Breast epithelium (tissue), 4 donors: ENCODE data around the gene ODAD2. TPM values are rescaled to one million over a fixed set of nuclear protein-coding genes. Genes with fewer than 3 reads are reported as not detected.
"Not testable (repeated sequence)": the region's sequence is repeated elsewhere in the genome, so short reads cannot be mapped to it uniquely, and the experiment has no call there.

ENCODE experiments used
- DNase-seq, 2 donors: peaks; one replicate each; pipeline ENCODE4 v3.0.0-alpha.2; 2019; ENCODE audit warnings: low spot score in 2 of 2
- H3K27ac ChIP-seq, 2 donors: fragments of 200-600 bp; sonication (generic) in 1 of 2; one replicate each; pipeline ENCODE4 v1.5.1; 2016 to 2019; ENCODE audit warnings: mild to moderate bottlenecking in 1 of 2
- H3K27me3 ChIP-seq, 2 donors: fragments of 200-600 bp; sonication (generic) in 1 of 2; one replicate each; pipeline versions ENCODE4 v1.5.1 to v1.6.0; 2017 to 2019; ENCODE audit warnings: control low read depth in 1 of 2, mild to moderate bottlenecking in 1 of 2
- H3K36me3 ChIP-seq: fragments of 200-600 bp; one replicate; pipeline ENCODE4 v1.5.1; 2019
- H3K4me1 ChIP-seq, 2 donors: fragments of 200-600 bp; sonication (generic); one replicate each; pipeline ENCODE4 v1.5.1; 2016 to 2019; ENCODE audit warnings: control low read depth in 1 of 2
- H3K4me3 ChIP-seq, 3 donors: fragments of 200-600 bp; sonication (generic); 1 replicate in 2 of 3; 2 replicates in 1 of 3; pipeline ENCODE4 v1.5.1; 2016 to 2019; ENCODE audit warnings: mild to moderate bottlenecking in 3 of 3, moderate library complexity in 2 of 3
- H3K9me3 ChIP-seq, 2 donors: fragments of 200-600 bp; sonication (generic) in 1 of 2; one replicate each; pipeline ENCODE4 v1.5.1; 2016 to 2019; ENCODE audit warnings: control low read depth in 1 of 2
- POLR2A ChIP-seq: fragments of 450-650 bp; IDR thresholded peaks from one replicate; pipeline ENCODE4 v1.6.1; 2016; ENCODE audit warnings: antibody characterized with exemption, mild to moderate bottlenecking, moderate library complexity
- POLR2AphosphoS5 ChIP-seq, 3 donors: sonication (generic); formaldehyde crosslinking; IDR thresholded peaks; one replicate each; pipeline ENCODE4 v1.6.1; 2017; ENCODE audit warnings: antibody characterized with exemption in 3 of 3
- intact Hi-C: fragments of 100-400 bp; cut with DNase I; formaldehyde crosslinking; loops from one replicate; pipeline ENCODE4 v1.15.1; 2023; ENCODE audit warnings: low total_unique reads
- total RNA-seq, 3 donors: library from RNA; depleted of rRNA; stranded (reverse); fragments of >200 nt; gene quantifications; one replicate each; pipeline ENCODE4 v1.1.0, GENCODE V29; 2016
- TF ChIP-seq, protein P1 (sequence below), 3 donors: fragments of 450-650 bp; IDR thresholded peaks; one replicate each; pipeline ENCODE4 v1.5.1; 2016 to 2017; ENCODE audit warnings: antibody characterized with exemption in 3 of 3, mild to moderate bottlenecking in 3 of 3, moderate library complexity in 3 of 3

Gene ODAD2
- total RNA-seq, 3 donors from 2014 or later: 0.29 to 0.33 TPM; not detected in 1

DNA sequence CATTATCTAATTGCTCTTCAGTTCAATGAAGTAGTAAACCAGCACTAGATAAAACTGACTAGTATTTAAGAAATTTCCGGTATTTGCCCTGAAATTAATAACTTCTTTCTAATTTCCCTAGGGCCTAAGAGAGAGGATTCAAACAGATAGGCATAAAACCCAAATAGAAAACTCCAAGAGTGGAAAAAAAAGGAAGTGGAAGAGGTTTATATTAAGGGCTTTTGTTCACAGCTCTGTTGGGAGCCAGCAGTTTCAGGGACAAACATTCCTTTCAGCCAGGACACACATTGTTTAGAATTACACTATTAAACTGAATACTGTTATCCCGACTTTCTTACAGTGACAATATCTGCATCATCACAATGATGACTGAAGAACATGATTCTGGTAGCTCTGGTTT, 3.6 kb downstream of the ODAD2 start:
- DNase-seq: no peak
- Histone ChIP-seq H3K9me3 (no peaks in the 10 kb centered on the region), H3K27ac (no peak overlapping the region), H3K4me1 (no peaks in the 10 kb centered on the region), H3K36me3 (no peaks in the 10 kb centered on the region), H3K27me3 (peaks cover 0 to 12% of the 10 kb centered on the region in 2 donors), H3K4me3 (no peak overlapping the region)
- intact Hi-C loops: no loop called here
- no peak for TF ChIP-seq POLR2AphosphoS5 (IDR thresholded peaks at IDR 0.05)
- TF ChIP-seq POLR2A: no peak
- TF ChIP-seq, protein P1, sequence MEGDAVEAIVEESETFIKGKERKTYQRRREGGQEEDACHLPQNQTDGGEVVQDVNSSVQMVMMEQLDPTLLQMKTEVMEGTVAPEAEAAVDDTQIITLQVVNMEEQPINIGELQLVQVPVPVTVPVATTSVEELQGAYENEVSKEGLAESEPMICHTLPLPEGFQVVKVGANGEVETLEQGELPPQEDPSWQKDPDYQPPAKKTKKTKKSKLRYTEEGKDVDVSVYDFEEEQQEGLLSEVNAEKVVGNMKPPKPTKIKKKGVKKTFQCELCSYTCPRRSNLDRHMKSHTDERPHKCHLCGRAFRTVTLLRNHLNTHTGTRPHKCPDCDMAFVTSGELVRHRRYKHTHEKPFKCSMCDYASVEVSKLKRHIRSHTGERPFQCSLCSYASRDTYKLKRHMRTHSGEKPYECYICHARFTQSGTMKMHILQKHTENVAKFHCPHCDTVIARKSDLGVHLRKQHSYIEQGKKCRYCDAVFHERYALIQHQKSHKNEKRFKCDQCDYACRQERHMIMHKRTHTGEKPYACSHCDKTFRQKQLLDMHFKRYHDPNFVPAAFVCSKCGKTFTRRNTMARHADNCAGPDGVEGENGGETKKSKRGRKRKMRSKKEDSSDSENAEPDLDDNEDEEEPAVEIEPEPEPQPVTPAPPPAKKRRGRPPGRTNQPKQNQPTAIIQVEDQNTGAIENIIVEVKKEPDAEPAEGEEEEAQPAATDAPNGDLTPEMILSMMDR (IDR thresholded peaks at IDR 0.05): no peak

DNA sequence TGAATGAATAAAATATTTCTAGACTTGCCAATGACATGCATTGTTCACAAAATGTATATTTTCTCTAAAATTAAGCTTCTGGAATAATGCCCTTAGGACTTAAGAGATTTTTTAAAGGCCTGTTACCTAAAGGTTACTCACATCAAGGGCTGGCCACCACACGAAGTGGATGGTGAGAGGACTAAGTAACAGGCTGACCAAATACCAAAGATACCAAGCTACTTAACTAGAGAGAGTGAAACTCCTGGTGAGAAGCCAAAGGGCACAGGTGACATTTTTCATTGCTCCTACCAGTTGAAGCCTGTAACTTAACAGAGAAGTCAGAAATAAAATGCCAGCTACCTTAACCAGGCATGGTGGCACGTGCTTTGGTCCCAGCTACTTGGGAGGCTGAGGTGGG, 9.5 kb downstream of the ODAD2 start:
- intact Hi-C loops, H3K36me3 ChIP-seq, H3K27me3 ChIP-seq: not testable (repeated sequence)

DNA sequence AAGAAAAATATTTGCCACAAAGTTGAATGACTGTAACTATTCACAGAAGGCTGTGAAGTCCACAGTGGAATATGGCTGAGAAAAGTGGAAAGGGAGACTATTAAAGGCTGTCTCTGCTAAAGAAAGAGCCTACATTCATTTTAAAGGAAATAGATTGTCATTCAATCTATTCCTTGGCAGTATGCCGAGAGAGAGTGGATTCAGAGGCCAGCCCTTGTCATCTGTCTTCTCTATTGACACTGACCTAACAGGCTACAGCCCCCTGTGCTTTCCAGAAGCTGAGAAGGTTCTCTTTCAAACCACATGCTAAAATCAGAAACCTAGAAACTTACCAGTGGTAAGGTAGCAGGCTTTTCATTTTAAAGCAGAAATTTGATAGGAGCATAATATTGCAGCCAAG, 12.1 kb downstream of the ODAD2 start:
- no peak overlapping the region for H3K4me3 ChIP-seq
- intact Hi-C loops: no loop called here
- H3K4me1 ChIP-seq: no peaks in the 10 kb centered on the region
- no peaks in the 10 kb centered on the region for H3K36me3 ChIP-seq
- no peak for TF ChIP-seq POLR2A
- TF ChIP-seq, protein P1 (IDR thresholded peaks at IDR 0.05): no peak
- no peak for TF ChIP-seq POLR2AphosphoS5 (IDR thresholded peaks at IDR 0.05)
- H3K27ac ChIP-seq: no peak overlapping the region
- no peaks in the 10 kb centered on the region for H3K27me3 ChIP-seq
- H3K9me3 ChIP-seq: no peaks in the 10 kb centered on the region
- no peak for DNase-seq

More for the DNA sequence above, 9.5 kb downstream of the ODAD2 start:
- not testable (repeated sequence) for H3K27ac ChIP-seq, H3K9me3 ChIP-seq, H3K4me3 ChIP-seq, DNase-seq, H3K4me1 ChIP-seq

DNA sequence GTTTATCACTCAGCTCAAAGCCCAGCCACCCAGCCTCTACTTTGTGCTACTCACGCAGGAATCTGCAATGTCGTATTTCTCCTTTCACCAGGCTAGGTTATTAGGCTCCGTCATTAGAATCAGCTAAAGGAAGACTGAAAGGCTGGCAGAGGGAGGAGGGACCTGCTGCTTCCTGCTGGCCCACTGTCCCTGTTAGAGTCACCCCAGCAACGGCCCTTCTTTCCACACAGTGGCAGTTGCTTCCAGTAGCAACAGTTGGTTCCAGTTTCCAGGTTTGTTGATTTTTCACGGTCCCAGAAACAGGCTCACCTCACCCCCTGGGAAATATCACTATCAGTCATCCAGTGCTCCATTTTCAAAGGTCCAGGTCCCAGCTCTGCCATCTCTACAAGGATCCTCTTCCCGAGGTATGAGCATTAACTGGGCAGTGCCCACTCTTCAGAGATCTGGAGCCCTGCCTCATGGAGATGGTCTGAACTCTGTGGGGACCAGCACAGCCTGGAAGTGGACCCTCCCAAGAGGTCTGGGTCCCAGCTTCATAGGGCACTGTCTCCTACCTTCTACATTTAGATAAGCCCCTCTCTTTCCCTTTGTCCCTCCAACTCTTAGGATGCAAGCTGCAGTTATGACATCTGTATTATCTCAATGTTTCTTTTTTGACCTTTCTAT, 15.9 kb downstream of the ODAD2 start:
- intact Hi-C loops: no loop called here
- TF ChIP-seq POLR2AphosphoS5 (IDR thresholded peaks at IDR 0.05) (no peak), POLR2A (no peak)
- TF ChIP-seq, protein P1 (IDR thresholded peaks at IDR 0.05): no peak
- Histone ChIP-seq H3K4me3 (no peak overlapping the region), H3K36me3 (no peaks in the 10 kb centered on the region), H3K27ac (no peak overlapping the region), H3K4me1 (no peaks in the 10 kb centered on the region), H3K27me3 (no peaks in the 10 kb centered on the region), H3K9me3 (no peaks in the 10 kb centered on the region)
- DNase-seq: no peak

DNA sequence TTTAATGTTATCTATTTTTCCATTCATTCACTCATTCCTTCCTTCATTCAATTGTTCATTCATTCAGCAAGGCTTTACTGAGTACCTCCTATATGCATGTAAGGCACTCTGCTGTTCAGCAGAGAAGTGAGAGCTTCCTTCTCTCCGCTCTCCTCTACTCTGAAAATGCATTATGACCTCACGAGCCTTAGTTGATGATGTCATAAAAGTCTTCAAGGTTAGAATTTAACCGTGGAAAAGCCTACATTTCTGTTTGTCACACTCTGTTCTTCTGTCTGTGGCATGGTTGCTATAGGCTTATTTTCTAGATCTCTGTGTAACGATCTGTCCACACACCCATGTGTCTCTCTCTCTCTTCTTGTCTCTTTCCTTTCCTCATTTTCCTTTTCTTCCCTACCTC, 17.1 kb downstream of the ODAD2 start:
- no peak overlapping the region for H3K27ac ChIP-seq
- H3K9me3 ChIP-seq: no peaks in the 10 kb centered on the region
- no peak for DNase-seq
- H3K4me3 ChIP-seq: no peak overlapping the region
- intact Hi-C loops: no loop called here
- no peaks in the 10 kb centered on the region for H3K4me1 ChIP-seq
- no peaks in the 10 kb centered on the region for H3K36me3 ChIP-seq
- no peaks in the 10 kb centered on the region for H3K27me3 ChIP-seq
- TF ChIP-seq POLR2A (no peak), POLR2AphosphoS5 (IDR thresholded peaks at IDR 0.05) (no peak)
- TF ChIP-seq, protein P1 (IDR thresholded peaks at IDR 0.05): no peak

DNA sequence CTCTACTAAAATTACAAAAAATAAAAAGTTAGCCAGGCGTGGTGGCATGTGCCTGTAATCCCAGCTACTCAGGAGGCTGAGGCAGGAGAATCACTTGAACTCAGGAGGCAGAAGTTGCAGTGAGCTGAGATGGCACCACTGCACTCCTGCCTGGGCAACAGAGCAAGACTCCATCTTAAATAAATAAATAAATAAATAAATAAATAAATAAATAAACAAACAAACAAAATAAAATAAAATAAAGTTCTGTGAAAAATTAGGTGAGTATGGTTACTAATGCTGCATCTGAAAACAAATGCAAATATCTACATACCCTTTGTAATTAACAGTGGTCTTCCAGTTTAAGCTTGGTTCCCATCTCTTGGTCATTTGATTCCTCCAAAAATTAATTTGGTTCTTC, 28.1 kb downstream of the ODAD2 start:
- H3K36me3 ChIP-seq, intact Hi-C loops, H3K4me1 ChIP-seq, H3K9me3 ChIP-seq, H3K27me3 ChIP-seq, H3K27ac ChIP-seq, DNase-seq, H3K4me3 ChIP-seq: not testable (repeated sequence)

DNA sequence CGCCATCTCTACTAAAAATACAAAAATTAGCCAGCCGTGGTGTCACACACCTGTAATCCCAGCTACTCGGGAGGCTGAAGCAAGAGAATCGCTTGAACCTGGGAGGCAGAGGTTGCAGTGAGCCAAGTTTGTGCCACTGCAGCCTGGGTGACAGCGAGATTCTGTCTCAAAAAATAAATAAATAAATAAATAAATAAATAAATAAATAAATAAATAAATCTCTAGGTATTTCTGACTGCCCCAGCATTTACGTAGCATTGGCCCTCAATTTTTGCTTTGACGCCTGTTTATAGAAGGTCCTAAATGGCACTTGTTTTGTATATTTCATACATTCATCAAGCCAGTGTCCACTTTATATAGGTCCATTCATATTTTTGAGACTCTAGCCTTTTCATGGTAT, 28.9 kb downstream of the ODAD2 start:
- H3K36me3 ChIP-seq, H3K27me3 ChIP-seq, H3K27ac ChIP-seq, H3K9me3 ChIP-seq, DNase-seq, H3K4me3 ChIP-seq, intact Hi-C loops, H3K4me1 ChIP-seq: not testable (repeated sequence)
